Measurements from ENCODE around the gene HEXD.

HEXD gene

GRCh38 chr17:82461827-82462524 lies 43.8 kb downstream of the HEXD start:
- no peak for DNase-seq

DNA sequence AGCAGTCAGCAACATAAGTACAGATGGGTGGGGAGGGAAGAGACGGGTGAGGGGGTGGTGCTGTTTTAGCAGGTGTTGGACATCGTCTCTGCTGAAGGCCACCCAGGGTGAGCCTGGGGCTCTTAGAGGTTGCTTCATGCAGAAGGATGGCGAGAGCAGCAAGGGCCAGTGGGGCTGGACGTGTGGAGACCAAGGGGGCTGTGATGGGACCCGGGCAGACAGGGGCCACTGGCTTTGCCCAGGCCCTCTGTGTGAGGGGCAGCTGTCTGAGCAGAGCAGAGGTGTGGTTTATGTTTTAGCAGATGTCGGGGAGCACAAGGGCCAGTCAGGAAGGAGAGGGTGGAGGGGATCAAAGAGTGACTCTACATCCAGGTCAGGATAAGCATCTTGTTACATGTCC lies 45.2 kb downstream of the HEXD start:
- no peak for DNase-seq

GRCh38 chr17:82463925-82464566 lies 45.9 kb downstream of the HEXD start:
- no peak for DNase-seq

DNA sequence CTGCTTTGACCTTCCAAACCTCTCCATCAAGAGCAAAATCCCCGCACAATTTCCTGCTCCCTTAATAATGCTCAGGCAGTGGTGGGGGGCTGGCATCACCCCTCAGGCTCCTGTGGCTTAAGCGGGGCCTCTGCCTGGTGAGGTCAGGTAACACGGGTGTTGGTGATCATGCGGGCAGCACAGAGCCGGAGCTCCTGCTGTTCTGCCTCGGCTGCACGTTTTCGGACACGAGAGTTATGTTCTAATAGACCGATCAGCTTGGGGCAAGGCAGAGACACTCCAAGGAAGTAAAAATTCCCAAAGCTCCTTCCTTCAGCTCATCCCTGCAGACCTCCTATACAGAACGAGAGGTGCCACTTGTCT lies 46.4 kb downstream of the HEXD start:
- no peak for DNase-seq

DNA sequence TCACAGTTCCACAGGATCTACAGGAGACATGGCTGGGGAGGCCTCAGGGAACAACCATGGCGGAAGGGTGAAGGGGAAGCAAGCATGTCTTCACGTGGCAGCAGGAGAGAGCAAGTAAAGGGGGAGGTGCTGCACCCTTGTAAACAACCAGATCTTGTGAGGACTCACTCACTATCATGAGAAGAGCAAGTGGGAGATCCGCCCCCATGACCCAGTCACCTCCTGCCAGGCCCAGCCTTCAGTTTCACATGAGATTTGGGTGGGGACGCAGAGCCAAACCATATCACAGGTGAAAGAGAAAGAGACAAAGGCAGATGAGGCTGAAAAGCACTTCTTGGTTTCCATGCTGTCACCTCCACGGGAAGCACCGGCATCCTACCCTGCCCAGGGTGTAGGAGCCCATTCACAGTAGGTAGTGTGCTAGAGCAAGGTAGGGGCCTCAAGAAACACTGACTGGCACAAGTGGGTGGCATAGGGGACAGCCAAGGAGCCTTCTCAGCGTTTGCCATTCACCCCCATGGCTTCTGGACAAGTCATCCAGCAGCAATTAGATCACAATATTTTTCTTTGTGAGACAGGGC lies 47.0 kb downstream of the HEXD start:
- no peak for DNase-seq

GRCh38 chr17:82468692-82469091 lies 50.5 kb downstream of the HEXD start:
- DNase-seq: no peak

DNA sequence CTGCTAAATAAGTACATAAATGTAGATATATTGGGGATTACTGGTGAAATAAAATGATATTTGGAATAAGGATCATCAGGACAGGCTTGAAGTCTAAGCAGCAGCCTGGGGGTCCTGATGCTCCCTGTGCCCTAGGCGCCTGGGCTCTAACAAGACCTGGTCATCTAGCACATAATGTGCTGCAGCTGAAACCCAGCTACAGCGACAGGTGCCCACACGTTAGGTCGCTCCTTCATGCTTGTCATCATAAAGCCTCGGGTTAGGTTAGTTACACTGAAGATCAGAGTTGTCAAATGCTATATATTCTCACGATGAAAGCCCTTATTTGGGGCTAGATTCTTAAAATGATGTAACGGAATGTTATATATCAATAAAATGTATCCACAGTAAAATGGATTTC lies 51.9 kb downstream of the HEXD start:
- DNase-seq: no peak

- no peak for DNase-seq
Measured at GRCh38 chr17:82474223-82475010, 56.3 kb downstream of the HEXD start.

DNA sequence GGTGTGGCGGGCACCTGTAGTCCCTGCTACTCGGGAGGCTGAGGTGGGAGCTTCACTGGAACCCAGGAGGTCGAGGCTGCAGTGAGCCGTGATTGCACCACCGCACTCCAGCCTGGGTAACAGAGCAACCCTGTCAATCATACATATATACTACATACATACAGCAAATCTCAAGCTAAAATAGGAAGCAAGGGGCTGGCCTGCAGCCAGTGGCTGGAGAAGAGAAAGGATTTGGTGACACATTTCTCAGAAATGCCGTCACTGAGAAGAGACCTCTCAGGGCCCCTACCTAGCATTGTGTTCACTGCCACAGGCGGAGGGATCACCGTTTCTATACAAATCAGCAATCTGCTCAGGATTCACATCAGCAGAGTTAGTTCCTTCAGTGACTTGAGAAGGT lies 57.3 kb downstream of the HEXD start:
- DNase-seq: no peak

- DNase-seq: no peak
Measured at GRCh38 chr17:82477934-82478333, 59.8 kb downstream of the HEXD start.

GRCh38 chr17:82479602-82480001 lies 61.5 kb downstream of the HEXD start:
- DNase-seq: no peak

DNA sequence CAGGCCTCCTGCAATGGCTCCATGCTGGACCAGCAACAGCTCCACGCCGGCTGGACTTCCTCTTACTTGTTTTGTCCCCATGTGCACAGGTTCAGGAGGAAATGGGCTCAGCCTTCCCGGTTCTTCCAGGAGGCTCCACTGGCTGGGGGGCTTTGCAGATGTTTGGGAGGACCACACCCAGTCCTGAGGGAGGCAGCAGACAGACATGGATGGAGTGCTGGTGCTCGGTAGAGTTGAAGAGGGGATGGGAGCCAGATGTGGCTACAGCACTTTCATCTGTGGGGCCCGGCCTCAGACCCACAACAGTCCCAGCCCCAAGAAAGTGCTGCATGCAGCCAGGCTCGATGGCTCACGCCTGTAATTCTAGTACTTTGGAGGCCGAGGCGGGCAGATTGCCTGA lies 62.2 kb downstream of the HEXD start:
- DNase-seq: no peak

DNA sequence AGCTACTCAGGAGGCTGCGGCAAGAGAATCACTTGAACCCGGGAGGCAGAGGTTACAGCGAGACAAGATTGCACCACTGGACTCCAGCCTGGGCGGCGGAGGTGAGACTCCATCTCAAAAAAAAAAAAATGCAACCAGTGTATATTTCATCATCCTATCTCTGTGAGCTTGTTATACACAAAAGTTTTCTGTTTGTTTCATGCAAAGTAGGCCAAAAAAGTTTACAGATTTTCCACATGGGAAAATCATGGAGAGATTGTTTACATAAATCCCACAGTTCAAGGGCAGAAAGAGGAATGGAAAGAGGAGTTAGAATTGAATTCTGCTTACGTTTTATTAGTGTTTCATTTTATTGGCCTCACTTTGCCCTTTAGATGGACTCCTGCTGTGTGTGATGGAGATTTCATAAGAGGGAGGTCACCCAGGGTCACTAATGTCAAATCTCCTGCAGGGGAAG lies 65.1 kb downstream of the HEXD start:
- DNase-seq: no peak

DNA sequence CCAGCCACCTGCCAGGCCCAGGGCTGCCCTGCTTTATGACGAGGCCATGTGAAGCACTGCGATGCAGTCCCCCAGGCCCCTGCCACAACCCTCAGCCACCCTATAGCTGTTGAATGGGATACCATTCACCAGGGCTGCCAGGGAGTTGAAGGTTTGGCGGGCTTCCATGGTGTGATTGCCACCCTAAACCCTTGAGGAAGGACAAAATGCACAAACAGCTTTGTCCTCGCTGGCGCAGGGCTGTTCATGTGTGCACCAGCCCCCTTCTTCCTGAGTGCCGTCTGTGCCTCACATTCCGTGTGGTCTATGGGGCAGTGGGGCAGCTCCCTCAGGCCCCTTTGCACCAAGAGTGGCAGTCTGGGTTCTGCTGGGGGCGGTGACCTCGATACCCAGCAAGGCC lies 65.7 kb downstream of the HEXD start:
- no peak for DNase-seq

DNA sequence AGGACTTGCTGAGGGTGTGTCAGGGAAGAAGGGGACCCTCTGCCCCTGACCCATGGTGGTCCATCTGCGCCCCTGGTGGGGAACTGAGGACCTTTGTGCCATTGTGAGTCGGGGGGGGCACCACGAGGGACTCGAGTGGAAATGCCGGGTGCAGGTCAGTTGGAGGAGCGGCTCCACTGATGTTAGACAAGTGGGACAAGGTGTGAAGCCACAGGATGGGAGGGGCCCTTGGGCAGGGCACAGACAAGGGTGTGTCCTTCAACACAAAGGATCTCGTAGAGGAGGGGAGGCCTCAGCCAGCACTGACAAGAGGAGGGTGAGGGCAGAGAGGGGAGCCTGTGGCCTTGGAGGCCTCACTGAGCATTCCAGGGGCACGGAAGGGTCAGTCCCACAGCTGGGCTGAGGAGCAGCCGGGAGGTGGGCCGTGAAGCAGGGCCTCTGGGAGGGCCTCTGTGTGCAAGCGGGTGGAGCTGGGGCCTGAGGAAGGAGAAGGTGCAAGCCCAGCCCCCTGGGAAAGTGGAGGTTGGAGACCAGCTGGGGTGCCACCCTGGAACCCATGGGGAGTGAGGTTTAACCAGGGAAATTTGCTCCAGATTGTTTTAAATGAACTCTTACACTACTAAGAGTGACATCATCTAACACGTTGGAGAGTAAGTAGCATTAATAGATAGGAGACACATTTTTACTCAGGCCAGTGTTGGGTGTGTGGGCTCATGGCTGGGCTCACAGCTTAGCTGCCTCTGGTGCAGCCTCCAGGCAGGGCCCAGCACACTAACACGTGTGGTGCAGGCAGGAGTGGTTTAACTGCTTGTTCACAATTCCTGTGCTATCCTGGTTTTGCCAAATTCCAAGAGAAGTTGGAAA lies 68.3 kb downstream of the HEXD start:
- no peak for DNase-seq

GRCh38 chr17:82487910-82488309 lies 69.8 kb downstream of the HEXD start:
- DNase-seq: no peak

GRCh38 chr17:82489117-82489516 lies 71.0 kb downstream of the HEXD start:
- no peak for DNase-seq

DNA sequence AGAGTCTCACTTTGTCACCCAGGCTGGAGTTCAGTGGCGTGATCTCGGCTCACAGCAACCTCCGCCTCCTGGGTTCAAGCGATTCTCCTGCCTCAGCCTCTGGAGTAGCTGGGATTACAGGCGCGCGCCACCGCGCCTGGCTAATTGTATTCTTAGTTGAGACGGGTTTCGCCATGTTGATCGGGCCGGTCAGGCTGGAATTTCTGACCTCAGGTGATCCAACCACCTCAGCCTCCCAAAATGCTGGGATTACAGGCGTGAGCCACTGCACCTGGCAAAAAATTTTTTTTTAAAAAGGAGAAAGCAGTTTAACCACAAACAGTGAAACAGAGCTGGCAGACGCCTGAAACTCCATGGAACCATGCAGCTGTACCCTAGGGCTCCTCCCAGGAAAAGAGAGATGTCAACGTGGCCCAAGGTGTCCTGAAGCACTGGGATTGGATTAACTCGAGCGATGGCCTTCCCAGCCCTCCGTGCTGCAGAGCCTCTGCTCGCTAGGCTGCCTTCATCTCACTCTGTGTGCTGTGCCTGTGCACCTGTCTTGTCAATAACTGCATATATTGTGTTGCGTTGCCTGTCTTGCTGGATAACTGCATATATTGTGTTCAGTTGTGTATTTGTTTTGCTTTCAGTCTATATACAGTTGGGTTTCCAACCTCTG lies 71.8 kb downstream of the HEXD start:
- DNase-seq: peak in 1 of 2 experiments; percentile 65

GRCh38 chr17:82490512-82491195 lies 72.5 kb downstream of the HEXD start:
- DNase-seq: peak; percentile 86 to 89

- DNase-seq: no peak
Measured at GRCh38 chr17:82491196-82491530, 73.0 kb downstream of the HEXD start.

- DNase-seq: no peak
Measured at GRCh38 chr17:82491533-82491932, 73.4 kb downstream of the HEXD start.
